NCI-H1694 treated with DMSO at 0.1 percent for 48 hours (cell line): ENCODE measurements around the gene RASD1.
"Not testable (repeated sequence)": the region's sequence is repeated elsewhere in the genome, so short reads cannot be mapped to it uniquely, and the experiment has no call there.

Experiments
- DNase-seq: peaks from one replicate; lab custom pipeline; 2025; lab: John Stamatoyannopoulos, UW

Gene RASD1

GRCh38 chr17:17497065-17497844, 1.1 kb upstream of the RASD1 start:
- DNase-seq, result no peak

DNA sequence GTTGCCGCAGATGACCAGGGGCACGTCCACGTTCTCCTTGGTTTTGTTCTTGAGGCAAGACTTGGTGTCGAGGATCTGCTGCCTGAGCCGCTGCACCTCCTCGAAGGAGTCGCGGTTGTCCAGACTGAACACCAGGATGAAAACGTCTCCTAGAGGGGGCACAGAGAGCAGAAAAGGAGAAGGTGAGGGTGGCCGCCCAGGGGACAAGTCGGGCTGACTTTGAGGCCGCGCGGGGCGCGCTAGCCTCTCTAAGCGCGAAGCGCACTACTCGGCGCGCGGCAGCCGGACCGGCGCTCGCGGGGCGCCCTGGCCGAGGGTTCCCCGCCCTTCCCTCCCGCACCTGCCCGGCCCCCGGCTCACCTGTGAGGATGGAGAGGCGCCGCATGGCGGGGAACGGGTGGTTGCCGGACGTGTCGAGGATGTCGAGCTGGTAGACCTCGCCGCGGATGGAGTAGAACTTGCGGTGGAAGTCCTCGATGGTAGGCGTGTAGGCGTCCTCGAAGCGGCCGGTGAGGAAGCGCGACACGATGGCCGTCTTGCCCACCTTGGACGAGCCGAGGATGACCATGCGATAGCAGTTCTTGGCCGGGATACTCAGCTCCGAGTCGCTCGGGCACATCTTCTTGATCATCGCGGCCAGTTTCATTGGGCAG, 533 bp downstream of the RASD1 start:
- DNase-seq, result no peak

- DNase-seq, result no peak
Measured at GRCh38 chr17:17494870-17495535, 1.2 kb downstream of the RASD1 start.

DNA sequence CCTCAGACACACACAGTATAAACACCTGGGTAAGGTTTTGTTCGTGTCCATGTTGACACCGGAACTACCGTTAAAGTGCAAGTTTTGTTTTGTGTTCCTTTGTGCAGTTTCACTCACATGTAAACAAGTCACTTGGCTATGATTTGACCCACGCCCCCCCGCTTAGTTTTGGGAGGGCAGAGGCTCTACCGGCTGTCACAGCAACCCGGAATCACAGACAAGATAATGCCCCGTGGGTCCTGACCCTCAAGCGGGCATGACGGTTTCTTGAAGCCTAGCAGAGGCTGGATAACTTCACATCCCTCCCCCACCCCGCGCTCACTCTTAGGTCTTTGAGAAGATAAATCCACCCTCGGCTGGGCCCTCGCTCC, 1.7 kb downstream of the RASD1 start:
- no peak for DNase-seq

DNA sequence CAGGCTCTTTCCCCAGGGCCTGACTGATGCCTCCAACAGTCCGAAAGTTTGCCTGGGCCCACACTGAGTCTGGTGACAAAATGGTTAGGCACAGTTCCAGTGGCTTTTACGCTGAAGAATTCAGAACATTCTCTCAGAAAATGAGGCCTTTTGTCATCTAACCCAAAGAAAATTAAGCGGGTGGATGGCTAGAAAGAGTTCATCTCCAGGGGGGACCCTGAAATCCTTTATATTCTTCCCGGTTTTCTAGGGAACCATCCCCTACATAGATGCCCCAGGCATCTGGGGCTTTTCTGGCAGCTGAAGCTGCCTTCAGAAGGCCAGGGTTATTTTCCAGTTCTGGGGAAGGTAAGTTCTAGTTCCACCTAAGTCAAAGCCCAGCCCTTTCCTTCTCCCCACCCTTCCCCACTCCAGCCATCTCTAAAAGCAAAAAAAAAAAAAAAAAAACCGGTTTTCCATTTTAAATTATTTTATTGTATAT, 2.2 kb downstream of the RASD1 start:
- no peak for DNase-seq

DNA sequence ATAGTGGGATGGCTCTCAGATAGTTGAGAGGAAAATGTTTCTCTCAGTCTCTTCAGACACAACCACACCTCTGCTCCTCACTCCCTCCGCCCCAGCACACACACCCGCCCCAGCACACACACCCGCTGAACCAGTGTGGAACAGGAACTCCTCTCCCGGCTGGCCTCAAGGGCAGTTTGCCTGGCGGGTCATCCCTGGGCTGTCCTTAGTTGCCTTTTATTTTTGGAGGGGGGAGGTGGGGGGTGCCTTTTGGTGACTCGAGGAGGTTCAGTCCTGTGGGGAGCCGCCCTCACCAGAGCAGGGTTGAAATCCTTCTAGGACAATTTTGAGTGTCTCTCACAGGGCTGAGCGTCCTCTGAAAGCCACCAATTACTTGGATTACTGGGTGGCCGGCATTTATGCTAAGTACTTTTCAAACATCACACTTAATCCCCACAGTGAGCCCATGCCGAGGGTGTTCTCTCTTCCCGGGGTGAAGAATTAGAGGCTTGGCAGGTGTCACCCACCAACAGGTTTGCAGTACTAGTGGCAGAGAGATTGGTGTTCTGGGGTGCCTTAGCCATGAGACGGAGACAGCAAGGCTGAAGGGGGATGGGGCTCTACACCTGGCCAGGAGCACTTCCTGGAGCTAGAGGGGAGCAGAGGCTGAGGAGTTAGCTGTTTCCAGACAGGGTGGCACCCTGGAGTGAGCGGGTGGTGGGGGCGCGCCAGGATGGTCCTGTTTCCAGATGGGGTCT, 2.8 kb downstream of the RASD1 start:
- no peak for DNase-seq

DNA sequence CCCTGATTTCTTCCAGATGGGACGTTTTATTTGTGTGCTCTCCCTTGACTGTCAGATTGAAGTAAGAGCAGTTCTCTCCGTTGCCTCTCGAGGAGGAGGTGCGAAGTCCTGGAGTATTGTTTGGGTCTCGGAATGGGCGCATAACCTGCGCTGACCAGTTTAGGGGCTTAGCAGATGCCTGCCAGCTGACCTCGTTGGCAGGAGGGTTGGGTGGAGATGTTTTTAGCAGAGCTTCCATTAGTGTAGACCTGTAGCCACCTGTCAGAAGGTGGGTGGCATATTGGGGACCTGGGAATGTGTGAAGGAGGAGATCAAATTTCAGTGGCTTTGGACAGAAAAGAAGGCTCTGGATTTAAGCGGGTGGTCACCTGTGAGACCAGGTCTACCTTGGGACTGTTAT, 3.6 kb downstream of the RASD1 start:
- DNase-seq, result no peak

DNA sequence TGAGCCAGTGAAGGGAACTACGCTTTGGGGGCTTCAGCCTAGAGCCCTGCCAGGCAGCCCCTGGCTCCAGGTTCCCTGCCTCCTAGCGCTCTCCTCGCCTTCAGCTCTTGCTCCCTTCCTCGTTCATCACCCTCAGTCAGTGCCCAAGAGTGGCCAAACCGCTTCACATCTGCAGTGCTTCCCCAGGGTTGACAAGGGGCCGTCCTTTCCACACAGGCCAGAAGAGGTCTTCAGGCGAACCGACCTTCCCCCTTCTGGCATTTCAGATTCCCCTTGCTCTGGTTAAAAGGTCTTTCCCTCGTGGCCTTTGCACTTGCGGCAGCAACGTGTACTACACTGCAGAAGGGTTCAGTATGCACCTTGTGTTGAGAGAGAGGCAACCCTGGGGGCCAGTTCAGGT, 4.1 kb downstream of the RASD1 start:
- no peak for DNase-seq

DNA sequence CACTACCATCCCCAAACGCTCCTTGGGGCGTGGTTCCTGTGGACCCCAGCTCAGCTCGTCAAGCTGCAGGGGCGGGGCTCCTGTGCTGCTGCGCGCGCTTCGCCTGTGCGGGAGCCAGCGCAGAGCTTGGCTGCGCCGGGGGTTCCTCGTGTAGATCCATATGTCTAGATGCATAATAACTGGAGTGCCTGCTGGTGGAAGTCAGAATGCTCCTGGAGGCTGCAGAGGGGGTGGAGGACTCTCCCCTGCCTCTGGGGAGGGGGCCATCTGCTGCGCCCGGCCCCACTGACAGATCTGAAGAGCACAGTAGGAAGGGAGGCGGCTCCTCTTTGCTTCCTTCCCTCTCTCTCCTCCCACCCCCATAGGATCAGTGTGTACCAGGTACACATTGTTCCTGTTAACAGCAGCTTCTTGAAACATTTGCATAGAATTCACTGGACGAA, 4.6 kb downstream of the RASD1 start:
- DNase-seq, result peak; percentile 97

DNA sequence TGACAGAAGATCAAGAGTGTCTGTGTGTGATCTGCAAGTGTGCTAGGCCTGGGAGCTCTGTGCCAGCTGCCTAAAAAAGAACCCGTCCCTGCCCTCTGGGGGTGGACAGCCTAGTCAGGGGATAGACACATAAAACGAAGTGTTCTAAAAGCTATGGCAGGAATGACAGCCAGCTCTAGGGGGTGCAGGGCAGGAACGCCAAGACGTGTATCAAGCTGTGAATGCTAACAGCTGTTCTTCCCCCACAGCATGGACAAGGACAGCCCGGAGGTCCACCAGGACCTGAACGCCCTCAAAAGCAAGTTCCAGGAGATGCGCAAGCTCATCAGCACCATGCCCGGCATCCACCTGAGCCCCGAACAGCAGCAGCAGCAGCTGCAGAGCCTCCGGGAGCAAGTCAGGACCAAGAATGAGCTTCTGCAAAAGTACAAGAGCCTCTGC, 5.1 kb downstream of the RASD1 start:
- no peak for DNase-seq

DNA sequence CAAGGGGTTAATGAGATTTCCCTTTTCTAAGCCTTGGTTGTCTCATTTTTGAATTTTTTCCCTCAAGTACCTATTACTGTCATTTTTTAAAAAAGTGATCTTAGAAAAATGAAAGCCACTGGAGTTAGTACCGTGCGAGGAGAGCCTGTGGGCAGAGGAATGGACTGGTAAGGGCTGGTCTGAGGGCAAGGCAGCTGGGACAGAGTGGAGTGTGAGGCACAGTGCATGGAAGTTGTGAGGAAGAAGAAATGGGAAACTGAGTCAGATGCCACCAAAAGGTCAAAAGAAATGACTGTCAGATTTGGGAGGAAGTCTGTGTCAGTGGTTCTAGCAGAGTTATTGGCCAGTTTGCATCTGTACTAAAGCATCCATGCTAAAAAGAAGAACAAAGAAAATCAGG, 8.2 kb downstream of the RASD1 start:
- no peak for DNase-seq

GRCh38 chr17:17486416-17486815, 9.8 kb downstream of the RASD1 start:
- not testable (repeated sequence) for DNase-seq

GRCh38 chr17:17485420-17485819, 10.8 kb downstream of the RASD1 start:
- DNase-seq, result no peak

GRCh38 chr17:17484451-17484899, 11.7 kb downstream of the RASD1 start:
- DNase-seq, result no peak

GRCh38 chr17:17481860-17482259, 14.3 kb downstream of the RASD1 start:
- no peak for DNase-seq

- DNase-seq, result no peak
Measured at GRCh38 chr17:17480593-17481148, 15.5 kb downstream of the RASD1 start.

GRCh38 chr17:17479209-17479608, 17.0 kb downstream of the RASD1 start:
- no peak for DNase-seq

- peak; percentile 87 for DNase-seq
Measured at GRCh38 chr17:17476865-17477467, 19.2 kb downstream of the RASD1 start, which contains the start of gene MED9. TSS of gene MED9 (plus strand) at chr17:17477000. CDS start at chr17:17477042, 42 bp downstream.

GRCh38 chr17:17474341-17474740, 21.9 kb downstream of the RASD1 start:
- DNase-seq, result no peak

GRCh38 chr17:17472333-17472920, 23.8 kb downstream of the RASD1 start:
- no peak for DNase-seq

- DNase-seq, result no peak
Measured at GRCh38 chr17:17469996-17470395, 26.2 kb downstream of the RASD1 start.
